Stimulated activated memory B cell treated with anti-CD40 and anti-IgM and Interleukin-4, amounts not matched to agents 10 μg/mL and 1 μg/mL and 100 μg/mL, for 72 hours (primary cell): ENCODE data around the gene VCAN.

ENCODE experiments used
- ATAC-seq: fragments of 150-1000 bp; cut with Tn5 transposase; 2 replicates; pipeline ENCODE4 v1.10.0; 2021
- H3K27ac Mint-ChIP-seq: one replicate; pipeline ENCODE4 v1.8.0; 2022; ENCODE audit warnings: mild to moderate bottlenecking, mixed read lengths
- H3K27me3 Mint-ChIP-seq: one replicate; pipeline ENCODE4 v1.8.0; 2022; ENCODE audit warnings: mixed read lengths
- H3K36me3 Mint-ChIP-seq: one replicate; pipeline ENCODE4 v1.8.0; 2022; ENCODE audit warnings: mixed read lengths
- H3K4me1 Mint-ChIP-seq: one replicate; pipeline ENCODE4 v1.8.0; 2022; ENCODE audit warnings: mixed read lengths
- H3K4me3 Mint-ChIP-seq: one replicate; pipeline ENCODE4 v1.8.0; 2022; ENCODE audit warnings: mild to moderate bottlenecking, moderate library complexity, mixed read lengths
- H3K9me3 Mint-ChIP-seq: one replicate; pipeline ENCODE4 v1.8.0; 2022; ENCODE audit warnings: mixed read lengths

VCAN gene

DNA sequence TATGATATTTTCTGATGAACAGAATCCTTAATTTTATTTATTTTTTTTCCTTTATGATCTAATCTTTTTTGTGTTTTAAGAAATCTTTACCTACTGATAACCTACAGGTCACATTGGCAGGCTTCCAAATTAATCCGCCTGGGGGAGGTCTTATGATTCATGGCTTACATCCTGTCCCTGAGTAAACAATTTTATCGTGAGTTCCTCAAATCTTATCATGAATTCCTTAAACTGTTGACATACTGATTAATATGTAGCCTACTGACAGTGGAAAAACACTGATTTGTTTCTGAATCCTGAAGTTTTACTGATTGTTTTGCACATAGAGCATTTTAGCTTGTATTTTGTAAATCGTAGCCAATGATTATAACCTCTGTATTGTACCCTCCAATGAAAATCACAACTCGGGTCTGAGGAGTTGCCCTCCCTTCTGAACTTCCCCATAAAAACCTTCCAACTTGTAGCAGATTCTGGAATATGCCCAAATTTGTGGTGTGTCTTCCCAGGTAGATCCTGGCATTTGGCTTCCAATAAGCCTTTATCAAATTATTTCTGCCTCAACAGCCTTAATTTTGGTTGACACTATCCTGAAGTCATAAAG, 105.6 kb downstream of the VCAN start:
- ATAC-seq = no peak

DNA sequence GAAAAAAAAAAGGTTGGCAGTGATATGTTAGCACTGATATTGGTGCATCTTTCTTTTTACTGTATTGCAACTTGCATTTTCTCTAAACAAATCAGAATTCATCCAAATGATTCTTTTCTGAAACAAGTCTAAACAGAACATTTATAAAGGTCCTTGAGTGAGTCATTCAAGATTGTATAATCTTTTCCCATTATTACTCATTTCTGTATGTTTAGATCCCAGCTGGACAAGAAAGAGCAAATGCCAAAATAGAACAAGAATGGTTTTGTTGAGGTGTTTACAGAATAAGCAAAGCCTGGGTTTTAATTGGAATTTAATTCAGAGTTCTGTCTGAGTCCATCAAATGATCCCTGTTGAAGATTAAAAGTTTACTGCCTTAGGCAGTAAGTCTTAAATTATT, 112.3 kb downstream of the VCAN start:
- Mint-ChIP-seq H3K4me3 (no peak overlapping the region), H3K27me3 (peaks cover 5% of the 10 kb centered on the region), H3K4me1 (no peaks in the 10 kb centered on the region), H3K36me3 (no peaks in the 10 kb centered on the region), H3K27ac (no peak overlapping the region), H3K9me3 (no peaks in the 10 kb centered on the region)
- ATAC-seq = no peak

More for the DNA sequence above, 105.6 kb downstream of the VCAN start:
- Mint-ChIP-seq H3K27me3 (no peaks in the 10 kb centered on the region), H3K9me3 (no peaks in the 10 kb centered on the region), H3K27ac (no peak overlapping the region), H3K4me3 (no peak overlapping the region), H3K4me1 (no peaks in the 10 kb centered on the region), H3K36me3 (no peaks in the 10 kb centered on the region)

DNA sequence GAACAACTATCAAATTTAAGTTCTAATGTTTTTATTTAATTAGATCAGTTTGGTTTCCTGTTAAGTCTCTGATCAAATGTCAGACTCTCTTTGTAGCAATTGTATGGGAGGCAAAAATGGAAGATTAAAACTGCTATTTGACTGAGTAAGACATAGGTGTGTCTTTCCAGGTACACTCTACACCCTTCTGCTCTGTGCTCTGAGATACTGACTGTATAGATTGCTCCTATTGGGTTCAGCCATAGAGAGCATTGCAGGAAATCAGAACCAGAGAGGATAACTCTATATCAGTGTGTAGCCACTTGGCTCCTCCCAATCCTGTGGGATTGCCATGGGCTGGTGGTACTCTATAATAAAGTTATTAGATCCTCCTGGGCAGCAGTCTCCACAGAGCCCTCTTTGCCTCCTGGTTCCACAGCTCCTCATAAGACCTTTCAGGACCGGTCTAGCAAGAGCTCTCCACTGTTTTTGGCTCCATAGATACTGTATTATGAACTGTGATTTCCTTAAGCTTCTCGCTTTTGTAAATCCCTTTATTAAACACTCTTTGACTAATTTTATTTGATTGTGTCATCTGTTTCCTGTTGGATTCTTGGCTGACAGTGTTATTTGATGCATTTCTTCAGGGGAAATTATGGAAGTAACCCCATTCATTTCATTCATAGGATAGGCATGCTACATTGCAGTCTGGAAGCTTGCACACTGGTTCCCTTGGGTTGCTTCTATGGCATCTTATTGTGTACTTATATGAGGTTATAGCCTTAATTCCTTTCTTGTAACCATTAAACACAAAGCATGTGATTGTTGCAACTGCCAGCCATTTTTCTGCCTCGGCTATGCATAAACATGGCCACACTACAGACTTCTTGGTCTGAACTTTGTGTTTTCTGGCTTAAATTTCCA, 115.6 kb downstream of the VCAN start:
- Mint-ChIP-seq H3K9me3 (no peaks in the 10 kb centered on the region), H3K4me3 (no peak overlapping the region), H3K4me1 (no peaks in the 10 kb centered on the region), H3K27ac (no peak overlapping the region), H3K27me3 (peaks cover 9% of the 10 kb centered on the region), H3K36me3 (no peaks in the 10 kb centered on the region)
- ATAC-seq = peak; percentile 58

DNA sequence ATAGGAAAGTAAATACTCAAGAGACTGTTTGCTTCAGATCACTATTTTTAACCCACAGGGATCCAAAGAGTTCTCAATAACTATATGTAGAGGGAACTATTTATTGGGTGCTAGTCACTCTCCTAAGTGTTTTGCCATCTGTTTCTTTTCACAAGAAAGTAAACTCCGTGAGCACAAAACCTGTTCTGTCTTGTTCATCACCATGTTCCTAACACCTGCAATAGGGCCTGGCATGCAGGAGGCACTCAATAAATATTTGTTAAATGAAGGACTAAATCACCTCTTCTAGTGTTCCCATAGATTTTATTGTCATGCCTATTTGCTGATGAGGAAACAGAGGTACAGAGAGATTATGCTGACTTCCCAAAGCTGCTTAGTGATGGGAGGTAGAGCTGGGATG, 118.2 kb downstream of the VCAN start:
- Mint-ChIP-seq H3K27ac (no peak overlapping the region), H3K27me3 (peaks cover 9% of the 10 kb centered on the region), H3K36me3 (no peaks in the 10 kb centered on the region), H3K4me1 (no peaks in the 10 kb centered on the region), H3K4me3 (no peak overlapping the region), H3K9me3 (no peaks in the 10 kb centered on the region)
- no peak for ATAC-seq

DNA sequence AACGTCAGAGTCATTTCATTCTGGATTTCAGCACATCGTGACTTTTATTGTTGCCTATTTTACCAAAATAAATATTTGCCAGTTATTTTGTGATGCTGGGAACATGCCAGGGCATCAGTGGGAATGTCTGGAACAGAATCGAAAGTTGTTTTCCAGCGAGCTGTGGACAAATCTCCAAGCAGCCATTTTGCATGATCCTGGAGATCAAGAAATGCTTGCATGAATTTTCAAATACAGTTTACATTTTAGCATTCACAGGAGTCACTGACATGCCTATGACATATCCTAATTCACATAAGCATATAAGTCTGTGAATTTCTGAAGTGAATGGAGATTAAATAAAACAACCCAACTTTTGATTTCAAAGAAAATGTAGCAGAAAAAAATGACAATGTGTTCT, 119.4 kb downstream of the VCAN start:
- no peak for ATAC-seq
- no peaks in the 10 kb centered on the region for H3K9me3 Mint-ChIP-seq

DNA sequence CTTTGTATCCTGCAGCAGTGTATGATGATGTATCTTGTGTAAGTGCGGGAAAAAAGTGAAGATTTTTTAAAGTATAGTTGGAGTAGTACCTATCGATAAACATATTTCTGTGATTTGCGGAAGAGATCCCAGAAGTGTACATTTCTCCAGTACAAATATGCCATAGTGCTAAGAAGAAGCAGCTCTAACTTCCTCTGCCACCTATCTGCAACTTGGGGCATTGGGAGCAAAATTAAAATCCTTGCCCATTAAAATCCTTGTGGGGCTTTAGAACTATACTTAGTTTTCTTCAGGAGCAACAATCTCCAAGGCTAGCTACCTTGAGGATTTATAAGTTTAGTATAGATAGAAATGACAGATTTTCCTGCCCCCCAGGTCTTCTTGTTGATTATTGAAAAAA, 123.7 kb downstream of the VCAN start:
- Mint-ChIP-seq H3K36me3 (no peaks in the 10 kb centered on the region), H3K4me3 (no peak overlapping the region), H3K27me3 (no peaks in the 10 kb centered on the region), H3K9me3 (no peaks in the 10 kb centered on the region), H3K27ac (no peak overlapping the region), H3K4me1 (no peaks in the 10 kb centered on the region)
- ATAC-seq = no peak

More for the DNA sequence above, 119.4 kb downstream of the VCAN start:
- Mint-ChIP-seq H3K36me3 (no peaks in the 10 kb centered on the region), H3K27ac (no peak overlapping the region), H3K27me3 (peaks cover 9% of the 10 kb centered on the region), H3K4me3 (no peak overlapping the region), H3K4me1 (no peaks in the 10 kb centered on the region)

DNA sequence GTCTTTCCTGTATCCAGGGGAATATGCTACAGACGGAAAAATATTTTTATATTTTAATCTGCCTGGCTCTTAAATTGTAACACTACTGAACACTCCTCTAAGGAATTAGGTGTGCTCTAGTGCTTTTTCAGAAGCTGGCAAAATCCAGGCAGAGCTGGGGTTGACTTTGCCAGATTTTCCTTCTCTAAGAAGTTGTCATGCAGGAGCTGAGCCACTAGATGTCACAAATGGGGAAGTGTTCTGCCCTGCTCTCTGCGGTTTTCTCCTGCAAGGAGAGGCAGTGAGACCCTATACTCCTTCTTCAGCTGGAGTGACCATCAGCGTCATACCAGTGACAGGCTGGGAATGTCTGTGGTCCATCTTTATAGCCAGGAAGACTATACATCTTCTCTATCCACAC, 136.6 kb downstream of the VCAN start:
- ATAC-seq = no peak
- no peaks in the 10 kb centered on the region for H3K27me3 Mint-ChIP-seq
- no peaks in the 10 kb centered on the region for H3K9me3 Mint-ChIP-seq
- no peaks in the 10 kb centered on the region for H3K4me1 Mint-ChIP-seq
- no peak overlapping the region for H3K4me3 Mint-ChIP-seq
- no peaks in the 10 kb centered on the region for H3K36me3 Mint-ChIP-seq
- no peak overlapping the region for H3K27ac Mint-ChIP-seq

DNA sequence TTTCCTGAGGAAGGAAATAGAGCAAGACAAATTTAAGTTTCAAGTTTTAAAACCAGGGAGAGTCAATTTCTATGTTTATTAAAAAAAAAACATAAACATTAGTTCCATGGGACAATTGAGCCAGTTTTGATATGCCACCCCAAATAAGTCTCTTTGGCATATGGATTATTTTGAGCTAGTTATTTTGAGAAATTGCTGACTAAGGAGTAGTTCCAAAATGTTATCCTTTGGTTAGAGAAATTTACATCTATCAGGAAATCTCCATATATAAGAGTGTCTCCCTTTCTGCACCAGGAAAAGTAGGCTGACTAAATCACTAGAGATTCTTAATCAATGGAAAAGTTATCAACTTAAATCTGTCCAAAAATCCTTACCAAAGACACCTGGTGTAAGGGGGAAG, 143.3 kb downstream of the VCAN start:
- ATAC-seq = no peak
- H3K27me3 Mint-ChIP-seq = no peaks in the 10 kb centered on the region
- no peak overlapping the region for H3K4me3 Mint-ChIP-seq
- no peaks in the 10 kb centered on the region for H3K4me1 Mint-ChIP-seq
- peaks cover 8% of the 10 kb centered on the region for H3K9me3 Mint-ChIP-seq
- no peaks in the 10 kb centered on the region for H3K36me3 Mint-ChIP-seq
- no peak overlapping the region for H3K27ac Mint-ChIP-seq

DNA sequence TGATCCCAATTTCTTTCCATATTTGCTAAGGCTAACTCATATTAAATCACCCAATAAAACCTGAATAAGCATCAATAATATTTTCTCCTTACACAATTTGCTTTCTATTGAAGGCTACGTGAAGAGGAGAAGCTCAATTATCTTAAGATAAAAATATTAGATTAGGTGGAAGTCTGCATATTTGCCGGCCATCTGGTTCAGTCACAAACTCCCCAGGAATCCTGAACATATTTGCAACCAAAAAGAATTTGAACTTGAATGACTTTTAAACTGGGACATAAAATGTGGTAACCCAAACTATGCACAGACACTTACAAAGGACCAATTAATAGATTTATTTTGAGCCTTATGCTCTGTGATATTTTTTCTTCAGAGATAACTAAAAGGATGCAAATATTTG, 156.8 kb downstream of the VCAN start:
- Mint-ChIP-seq H3K4me1 (no peaks in the 10 kb centered on the region), H3K27me3 (no peaks in the 10 kb centered on the region), H3K4me3 (no peak overlapping the region), H3K36me3 (no peaks in the 10 kb centered on the region), H3K27ac (no peak overlapping the region), H3K9me3 (no peaks in the 10 kb centered on the region)
- no peak for ATAC-seq
